ENCODE data around the gene STON1. TPM values are rescaled to one million over a fixed set of nuclear protein-coding genes. Genes with fewer than 3 reads are reported as not detected.

Gene STON1
- total and polyA plus RNA-seq, 12 donors: 2.2 to 8.9 (median 4.4) TPM

GRCh38 chr2:48600917-48601316, 71.0 kb downstream of the STON1 start:
- intact Hi-C loops (cut with DNase I): loop anchor here in 4 of 10 donors (5.0 to 10.0 kb wide), 3 partner anchors 126 to 1894 kb away; no protein-coding TSS in a partner anchor
- H3K27me3 ChIP-seq: no peaks in the 10 kb centered on the region
- DNase-seq (no peak), ATAC-seq (no peak)
- TF ChIP-seq, protein P1, sequence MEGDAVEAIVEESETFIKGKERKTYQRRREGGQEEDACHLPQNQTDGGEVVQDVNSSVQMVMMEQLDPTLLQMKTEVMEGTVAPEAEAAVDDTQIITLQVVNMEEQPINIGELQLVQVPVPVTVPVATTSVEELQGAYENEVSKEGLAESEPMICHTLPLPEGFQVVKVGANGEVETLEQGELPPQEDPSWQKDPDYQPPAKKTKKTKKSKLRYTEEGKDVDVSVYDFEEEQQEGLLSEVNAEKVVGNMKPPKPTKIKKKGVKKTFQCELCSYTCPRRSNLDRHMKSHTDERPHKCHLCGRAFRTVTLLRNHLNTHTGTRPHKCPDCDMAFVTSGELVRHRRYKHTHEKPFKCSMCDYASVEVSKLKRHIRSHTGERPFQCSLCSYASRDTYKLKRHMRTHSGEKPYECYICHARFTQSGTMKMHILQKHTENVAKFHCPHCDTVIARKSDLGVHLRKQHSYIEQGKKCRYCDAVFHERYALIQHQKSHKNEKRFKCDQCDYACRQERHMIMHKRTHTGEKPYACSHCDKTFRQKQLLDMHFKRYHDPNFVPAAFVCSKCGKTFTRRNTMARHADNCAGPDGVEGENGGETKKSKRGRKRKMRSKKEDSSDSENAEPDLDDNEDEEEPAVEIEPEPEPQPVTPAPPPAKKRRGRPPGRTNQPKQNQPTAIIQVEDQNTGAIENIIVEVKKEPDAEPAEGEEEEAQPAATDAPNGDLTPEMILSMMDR (IDR thresholded peaks at IDR 0.05): no peak
- no peak overlapping the region for H3K27ac ChIP-seq
- no peak overlapping the region for H3K4me3 ChIP-seq
- no peaks in the 10 kb centered on the region for H3K4me1 ChIP-seq
- no peaks in the 10 kb centered on the region for H3K9me3 ChIP-seq
- peaks cover 0 to 33% (median 5%) of the 10 kb centered on the region in 9 donors for H3K36me3 ChIP-seq
- 77 to 87% methylated on average over 3 of the region's 3 CpGs for WGBS, 2 donors

DNA sequence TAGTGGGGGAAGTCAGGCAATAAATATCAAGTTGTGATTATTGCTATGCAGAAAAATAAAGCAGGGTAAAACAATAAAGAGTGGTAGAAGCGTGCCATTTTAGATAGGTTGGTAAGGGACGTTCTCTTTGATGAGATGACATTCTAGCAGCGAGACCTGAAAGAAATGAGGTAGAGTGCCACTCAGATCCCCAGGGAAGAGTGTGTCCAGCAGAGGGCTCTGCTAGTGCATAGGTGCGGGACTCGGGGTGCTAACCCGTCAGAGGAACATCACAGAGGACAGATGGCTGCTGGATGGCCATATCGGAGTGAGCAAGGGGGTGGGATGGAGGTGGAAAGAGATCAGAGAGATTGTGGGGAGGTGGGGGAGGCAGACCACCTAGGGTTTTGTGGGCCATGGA, 71.4 kb downstream of the STON1 start:
- Histone ChIP-seq H3K4me1 (no peaks in the 10 kb centered on the region), H3K27me3 (no peaks in the 10 kb centered on the region), H3K9me3 (no peaks in the 10 kb centered on the region), H3K36me3 (peaks cover 0 to 33% (median 5%) of the 10 kb centered on the region in 9 donors), H3K4me3 (no peak overlapping the region), H3K27ac (no peak overlapping the region)
- 64 to 70% methylated on average over 7 of the region's 7 CpGs for WGBS, 2 donors
- ATAC-seq: peak in 3 of 8 donors; percentile 66 to 78 (median 73)
- intact Hi-C loops (cut with DNase I): loop anchor here in 4 of 10 donors (5.0 to 10.0 kb wide), 3 partner anchors 126 to 1893 kb away; no protein-coding TSS in a partner anchor
- TF ChIP-seq, protein P1 (IDR thresholded peaks at IDR 0.05): peak in 7 of 9 donors; percentile 25 to 55 (median 33)
- DNase-seq: peak in 1 of 2 donors; percentile 8

DNA sequence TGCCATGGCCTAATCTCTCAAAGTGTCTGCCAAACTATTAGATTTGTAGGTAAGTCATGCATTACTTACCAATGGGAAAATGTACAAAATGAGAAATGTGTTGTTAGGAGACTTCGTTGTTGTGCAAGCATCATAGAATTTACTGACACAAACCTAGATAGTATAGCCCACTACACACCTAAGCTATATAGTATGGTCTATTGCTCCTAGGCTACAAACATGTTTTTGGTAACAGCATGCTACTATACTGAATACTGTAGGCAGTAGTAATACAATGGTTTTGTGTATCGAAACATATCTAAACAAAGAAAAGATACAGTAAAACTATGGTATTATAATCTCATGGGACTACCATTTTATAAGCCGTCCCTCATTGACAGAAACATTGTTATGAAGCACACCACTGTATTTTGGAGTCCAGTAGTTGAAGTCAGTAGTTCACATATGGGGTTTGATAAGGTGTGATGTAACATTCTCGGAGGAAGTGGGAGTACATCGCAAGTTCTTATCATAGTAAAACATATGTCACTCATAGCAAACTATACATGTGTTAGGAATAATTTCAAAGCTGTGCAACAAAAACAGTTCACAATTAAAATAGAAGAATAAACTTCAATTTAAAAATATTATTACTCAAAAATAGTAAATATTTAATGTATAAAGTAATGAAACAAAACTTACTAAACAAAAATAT, 75.7 kb downstream of the STON1 start:
- H3K4me1 ChIP-seq: no peaks in the 10 kb centered on the region
- no peak overlapping the region for H3K27ac ChIP-seq
- no peak for ATAC-seq
- WGBS, 2 donors: 78 to 79% methylated on average over 5 of the region's 5 CpGs
- TF ChIP-seq, protein P1 (IDR thresholded peaks at IDR 0.05): no peak
- no peaks in the 10 kb centered on the region for H3K9me3 ChIP-seq
- no peak overlapping the region for H3K4me3 ChIP-seq
- intact Hi-C loops (cut with DNase I): loop anchor here in 1 of 10 donors (10.0 kb wide), 1 partner anchor 1889 kb away; no protein-coding TSS in a partner anchor
- H3K36me3 ChIP-seq: peaks cover 0 to 7% (median 0%) of the 10 kb centered on the region in 9 donors
- H3K27me3 ChIP-seq: no peaks in the 10 kb centered on the region
- no peak for DNase-seq

GRCh38 chr2:48607307-48608014, 77.5 kb downstream of the STON1 start:
- TF ChIP-seq, protein P1 (IDR thresholded peaks at IDR 0.05): no peak
- DNase-seq: no peak
- peaks cover 0 to 7% (median 0%) of the 10 kb centered on the region in 9 donors for H3K36me3 ChIP-seq
- no peaks in the 10 kb centered on the region for H3K9me3 ChIP-seq
- no peak overlapping the region for H3K27ac ChIP-seq
- intact Hi-C loops (cut with DNase I): loop anchor here in 1 of 10 donors (10.0 kb wide), 1 partner anchor 1887 kb away; no protein-coding TSS in a partner anchor
- H3K4me3 ChIP-seq: no peak overlapping the region
- H3K4me1 ChIP-seq: no peaks in the 10 kb centered on the region
- WGBS, 2 donors: 74 to 75% methylated on average over 10 of the region's 10 CpGs
- ATAC-seq: no peak
- no peaks in the 10 kb centered on the region for H3K27me3 ChIP-seq

All from heart right ventricle (tissue), 16 donors.